Measurements from ENCODE around the gene ARGLU1. TPM values are rescaled to one million over a fixed set of nuclear protein-coding genes. Genes with fewer than 3 reads are reported as not detected.

ARGLU1 gene
- polyA plus RNA-seq, 3 donors: 22.4 to 168 (median 27.2) TPM

GRCh38 chr13:106541826-106542225 lies 26.1 kb downstream of the ARGLU1 start:
- peaks cover 27 to 60% of the 10 kb centered on the region in 2 donors for H3K36me3 ChIP-seq (replicated peaks in 1 of 2; ENCODE audit: control insufficient read depth in 1 of 2, insufficient read depth in 2 of 2, low read length in 2 of 2)
- H3K27me3 ChIP-seq (ENCODE audit: control insufficient read depth in 2 of 2, insufficient read depth in 2 of 2, low read length in 2 of 2): peaks cover 0 to 4% of the 10 kb centered on the region in 2 donors
- no peak overlapping the region for H3K4me3 ChIP-seq (replicated peaks in 1 of 3; ENCODE audit: low read depth in 2 of 3, low read length in 3 of 3)
- no peak overlapping the region for H2AFZ ChIP-seq (ENCODE audit: insufficient read depth, low read depth, low read length, poor library complexity, severe bottlenecking)
- intact Hi-C loops (cut with micrococcal nuclease): no loop called here
- H3K4me3 Mint-ChIP-seq: no peak overlapping the region
- H4K20me1 ChIP-seq (ENCODE audit: insufficient read depth, low read length): peaks cover 55% of the 10 kb centered on the region
- H3K4me1 Mint-ChIP-seq: no peaks in the 10 kb centered on the region
- H3K9ac ChIP-seq (ENCODE audit: insufficient read depth, low read length, poor library complexity, severe bottlenecking): no peak overlapping the region
- H3K27me3 Mint-ChIP-seq (ENCODE audit: low read depth in 3 of 3): peaks cover 2 to 7% (median 4%) of the 10 kb centered on the region in 3 donors
- H3K27ac Mint-ChIP-seq: no peak overlapping the region
- WGBS (ENCODE audit: insufficient coverage): no CpG with 5 or more reads among the region's 1 CpG
- H3K9me3 ChIP-seq (replicated peaks in 1 of 2; ENCODE audit: control insufficient read depth in 1 of 2, insufficient read depth in 1 of 2, low read length in 2 of 2): no peaks in the 10 kb centered on the region
- no peak overlapping the region for H3K4me2 ChIP-seq (replicated peaks; ENCODE audit: extremely low read depth, low read length, poor library complexity, severe bottlenecking)
- peaks cover 26 to 37% of the 10 kb centered on the region in 2 donors for H3K36me3 Mint-ChIP-seq
- no peaks in the 10 kb centered on the region for H3K4me1 ChIP-seq (ENCODE audit: control insufficient read depth in 1 of 2, insufficient read depth in 2 of 2, low read length in 2 of 2)
- DNase-seq: no peak
- H3K9me3 Mint-ChIP-seq: no peaks in the 10 kb centered on the region
- TF ChIP-seq, protein P1, sequence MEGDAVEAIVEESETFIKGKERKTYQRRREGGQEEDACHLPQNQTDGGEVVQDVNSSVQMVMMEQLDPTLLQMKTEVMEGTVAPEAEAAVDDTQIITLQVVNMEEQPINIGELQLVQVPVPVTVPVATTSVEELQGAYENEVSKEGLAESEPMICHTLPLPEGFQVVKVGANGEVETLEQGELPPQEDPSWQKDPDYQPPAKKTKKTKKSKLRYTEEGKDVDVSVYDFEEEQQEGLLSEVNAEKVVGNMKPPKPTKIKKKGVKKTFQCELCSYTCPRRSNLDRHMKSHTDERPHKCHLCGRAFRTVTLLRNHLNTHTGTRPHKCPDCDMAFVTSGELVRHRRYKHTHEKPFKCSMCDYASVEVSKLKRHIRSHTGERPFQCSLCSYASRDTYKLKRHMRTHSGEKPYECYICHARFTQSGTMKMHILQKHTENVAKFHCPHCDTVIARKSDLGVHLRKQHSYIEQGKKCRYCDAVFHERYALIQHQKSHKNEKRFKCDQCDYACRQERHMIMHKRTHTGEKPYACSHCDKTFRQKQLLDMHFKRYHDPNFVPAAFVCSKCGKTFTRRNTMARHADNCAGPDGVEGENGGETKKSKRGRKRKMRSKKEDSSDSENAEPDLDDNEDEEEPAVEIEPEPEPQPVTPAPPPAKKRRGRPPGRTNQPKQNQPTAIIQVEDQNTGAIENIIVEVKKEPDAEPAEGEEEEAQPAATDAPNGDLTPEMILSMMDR (IDR thresholded peaks at IDR 0.05): no peak
- peaks cover 26% of the 10 kb centered on the region for H3K79me2 ChIP-seq (ENCODE audit: insufficient read depth, low read length)
- H3K27ac ChIP-seq (ENCODE audit: low read depth in 1 of 2, low read length in 2 of 2): no peak overlapping the region

DNA sequence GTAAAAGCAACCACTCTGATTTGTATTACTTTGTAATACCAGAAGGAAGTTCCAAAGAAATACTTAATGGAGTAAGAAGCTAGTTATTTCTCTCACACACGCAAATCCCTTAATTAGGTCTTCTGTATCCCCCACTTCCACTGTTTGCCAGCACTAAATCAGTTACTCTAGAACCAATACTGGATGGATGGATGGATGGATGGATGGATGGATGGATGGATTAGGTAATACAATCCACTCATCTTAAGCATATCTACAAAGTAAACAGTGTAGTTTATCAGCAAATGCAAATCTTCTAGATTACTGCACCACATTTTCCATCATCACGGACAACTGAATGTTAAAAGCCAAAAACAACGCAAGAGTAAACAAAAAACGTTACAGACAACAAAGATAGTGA lies 27.3 kb downstream of the ARGLU1 start:
- H3K4me1 Mint-ChIP-seq: peaks cover 5% of the 10 kb centered on the region
- Histone ChIP-seq H3K79me2 (ENCODE audit: insufficient read depth, low read length) (peaks cover 13% of the 10 kb centered on the region), H3K9me3 (replicated peaks in 1 of 2; ENCODE audit: control insufficient read depth in 1 of 2, insufficient read depth in 1 of 2, low read length in 2 of 2) (no peaks in the 10 kb centered on the region), H3K9ac (ENCODE audit: insufficient read depth, low read length, poor library complexity, severe bottlenecking) (no peak overlapping the region), H2AFZ (ENCODE audit: insufficient read depth, low read depth, low read length, poor library complexity, severe bottlenecking) (no peak overlapping the region), H4K20me1 (ENCODE audit: insufficient read depth, low read length) (peaks cover 43% of the 10 kb centered on the region), H3K4me1 (ENCODE audit: control insufficient read depth in 1 of 2, insufficient read depth in 2 of 2, low read length in 2 of 2) (peaks cover 7 to 10% of the 10 kb centered on the region in 2 donors), H3K4me3 (replicated peaks in 1 of 3; ENCODE audit: low read depth in 2 of 3, low read length in 3 of 3) (no peak overlapping the region), H3K36me3 (replicated peaks in 1 of 2; ENCODE audit: control insufficient read depth in 1 of 2, insufficient read depth in 2 of 2, low read length in 2 of 2) (peaks cover 23 to 48% of the 10 kb centered on the region in 2 donors), H3K4me2 (replicated peaks; ENCODE audit: extremely low read depth, low read length, poor library complexity, severe bottlenecking) (no peak overlapping the region), H3K27ac (ENCODE audit: low read depth in 1 of 2, low read length in 2 of 2) (no peak overlapping the region), H3K27me3 (ENCODE audit: control insufficient read depth in 2 of 2, insufficient read depth in 2 of 2, low read length in 2 of 2) (peaks cover 0 to 13% of the 10 kb centered on the region in 2 donors)
- H3K27ac Mint-ChIP-seq: no peak overlapping the region
- intact Hi-C loops (cut with micrococcal nuclease): no loop called here
- no peaks in the 10 kb centered on the region for H3K9me3 Mint-ChIP-seq
- H3K4me3 Mint-ChIP-seq: no peak overlapping the region
- no CpG with 5 or more reads among the region's 4 CpGs for WGBS (ENCODE audit: insufficient coverage)
- DNase-seq: no peak
- TF ChIP-seq, protein P1 (IDR thresholded peaks at IDR 0.05): no peak
- peaks cover 29 to 34% of the 10 kb centered on the region in 2 donors for H3K36me3 Mint-ChIP-seq
- H3K27me3 Mint-ChIP-seq (ENCODE audit: low read depth in 3 of 3): peaks cover 9 to 13% (median 11%) of the 10 kb centered on the region in 3 donors

Data from CD14-positive monocyte (primary cell).